Adrenal gland (tissue), 5 donors: ENCODE data around the gene S100A4.

Experiments used
- POLR2A ChIP-seq, 2 donors: fragments of 450-650 bp; IDR thresholded peaks; one replicate each; pipeline ENCODE4 v1.6.1; 2017; ENCODE audit warnings: antibody characterized with exemption in 2 of 2, mild to moderate bottlenecking in 2 of 2, moderate library complexity in 1 of 2
- TF ChIP-seq, protein P1 (sequence below), 6 experiments: fragments of 450-650 bp in 4 of 6; fragments of 200-600 bp in 2 of 6; sonication (generic) in 1 of 6; IDR thresholded peaks; 1 replicate in 5 of 6; 2 replicates in 1 of 6; pipeline versions ENCODE4 v1.5.1 to v1.8.0; 2016 to 2021; ENCODE audit warnings: antibody characterized with exemption in 6 of 6, mild to moderate bottlenecking in 2 of 6, moderate library complexity in 1 of 6
- donor health status: DM: no; HTN: no; CAD: no.

- TF ChIP-seq POLR2A (IDR thresholded peaks at IDR 0.05): no peak
- TF ChIP-seq, protein P1, sequence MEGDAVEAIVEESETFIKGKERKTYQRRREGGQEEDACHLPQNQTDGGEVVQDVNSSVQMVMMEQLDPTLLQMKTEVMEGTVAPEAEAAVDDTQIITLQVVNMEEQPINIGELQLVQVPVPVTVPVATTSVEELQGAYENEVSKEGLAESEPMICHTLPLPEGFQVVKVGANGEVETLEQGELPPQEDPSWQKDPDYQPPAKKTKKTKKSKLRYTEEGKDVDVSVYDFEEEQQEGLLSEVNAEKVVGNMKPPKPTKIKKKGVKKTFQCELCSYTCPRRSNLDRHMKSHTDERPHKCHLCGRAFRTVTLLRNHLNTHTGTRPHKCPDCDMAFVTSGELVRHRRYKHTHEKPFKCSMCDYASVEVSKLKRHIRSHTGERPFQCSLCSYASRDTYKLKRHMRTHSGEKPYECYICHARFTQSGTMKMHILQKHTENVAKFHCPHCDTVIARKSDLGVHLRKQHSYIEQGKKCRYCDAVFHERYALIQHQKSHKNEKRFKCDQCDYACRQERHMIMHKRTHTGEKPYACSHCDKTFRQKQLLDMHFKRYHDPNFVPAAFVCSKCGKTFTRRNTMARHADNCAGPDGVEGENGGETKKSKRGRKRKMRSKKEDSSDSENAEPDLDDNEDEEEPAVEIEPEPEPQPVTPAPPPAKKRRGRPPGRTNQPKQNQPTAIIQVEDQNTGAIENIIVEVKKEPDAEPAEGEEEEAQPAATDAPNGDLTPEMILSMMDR (IDR thresholded peaks at IDR 0.05): no peak
These were observed 17.9 kb downstream of the S100A4 start for GRCh38 chr1:153527683-153528040.
